Stimulated activated CD4-positive, alpha-beta T cell treated with anti-CD3 and anti-CD28 coated beads, Interleukin-1b, Interleukin-23, amount 100 ng/mL, for 4 hours (primary cell): ENCODE results near the gene PRKAB1.
"Not testable (repeated sequence)": the region's sequence is repeated elsewhere in the genome, so short reads cannot be mapped to it uniquely, and the experiment has no call there.

Source experiments
- DNase-seq, 2 donors: peaks; one replicate each; pipeline ENCODE4 v3.0.0-alpha.2; 2020; ENCODE audit warnings: low read depth in 2 of 2

Gene PRKAB1

DNA sequence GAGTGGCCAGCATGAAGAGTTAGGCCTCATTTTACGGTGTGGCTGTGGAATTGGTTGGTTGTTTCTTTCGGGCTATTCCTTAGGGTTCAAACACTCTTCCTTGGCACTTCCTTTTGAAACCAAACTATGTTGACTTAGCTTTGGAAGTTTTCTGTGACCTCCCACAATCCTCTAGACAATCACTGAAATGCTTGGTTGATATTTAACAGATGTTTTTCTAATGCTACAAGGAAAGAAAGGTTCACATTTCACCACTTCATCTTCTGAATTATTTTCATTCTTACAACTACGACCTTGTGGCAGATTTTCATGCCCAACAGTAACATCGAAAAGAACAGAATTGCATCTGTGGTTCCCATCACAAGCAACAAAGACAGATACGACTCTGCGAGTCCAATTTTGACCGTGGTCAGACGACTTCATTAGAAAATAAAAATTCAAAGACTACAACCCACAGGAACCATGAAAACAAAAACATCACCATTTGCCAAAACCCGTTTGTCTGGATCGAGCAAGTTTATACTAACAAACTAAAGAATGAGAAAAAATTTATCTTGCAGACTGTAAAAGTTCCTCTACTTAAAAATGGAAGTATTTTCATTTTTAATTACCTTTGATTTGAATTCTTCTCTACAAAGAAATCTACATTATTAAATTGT is 16.9 kb downstream of the PRKAB1 start:
- DNase-seq = no peak

DNA sequence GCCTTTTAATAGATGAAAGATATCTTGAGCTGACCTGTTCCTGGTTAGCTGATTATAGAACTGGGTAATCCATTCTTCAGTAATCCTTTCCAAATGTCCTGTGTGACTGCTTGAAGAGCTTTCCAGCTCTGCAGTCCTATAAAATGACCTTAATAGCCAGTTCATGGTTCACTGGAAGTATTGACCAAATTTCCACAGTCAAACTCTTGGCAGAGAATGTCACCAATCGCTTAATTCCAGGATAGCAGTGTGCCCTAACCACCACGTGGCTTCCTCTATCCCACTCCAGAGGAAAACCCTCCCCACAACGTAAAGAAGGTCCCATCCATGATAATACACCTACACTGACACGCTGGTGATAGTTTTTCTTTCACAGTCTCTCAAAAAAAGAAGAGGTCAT is 17.4 kb downstream of the PRKAB1 start:
- DNase-seq = no peak

DNA sequence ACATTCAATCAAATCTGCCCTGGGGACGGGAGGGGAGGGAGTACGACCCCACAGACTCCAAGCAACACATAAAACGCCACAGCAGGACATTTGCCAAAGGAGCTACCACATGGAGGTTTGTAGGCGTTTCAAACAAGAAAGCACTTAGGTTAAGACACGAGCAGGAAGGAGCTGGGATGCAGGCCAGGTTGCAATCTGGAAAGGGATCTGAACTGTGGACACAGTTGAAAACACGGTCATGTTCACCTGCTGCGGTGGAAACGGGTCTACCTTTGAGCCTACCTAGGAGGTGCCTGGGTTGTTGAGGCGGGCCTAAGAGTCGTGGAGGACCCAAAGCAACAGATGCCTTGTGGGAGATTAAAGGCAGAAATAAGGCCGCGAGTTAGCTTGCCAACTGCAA is 18.4 kb downstream of the PRKAB1 start:
- no peak for DNase-seq

DNA sequence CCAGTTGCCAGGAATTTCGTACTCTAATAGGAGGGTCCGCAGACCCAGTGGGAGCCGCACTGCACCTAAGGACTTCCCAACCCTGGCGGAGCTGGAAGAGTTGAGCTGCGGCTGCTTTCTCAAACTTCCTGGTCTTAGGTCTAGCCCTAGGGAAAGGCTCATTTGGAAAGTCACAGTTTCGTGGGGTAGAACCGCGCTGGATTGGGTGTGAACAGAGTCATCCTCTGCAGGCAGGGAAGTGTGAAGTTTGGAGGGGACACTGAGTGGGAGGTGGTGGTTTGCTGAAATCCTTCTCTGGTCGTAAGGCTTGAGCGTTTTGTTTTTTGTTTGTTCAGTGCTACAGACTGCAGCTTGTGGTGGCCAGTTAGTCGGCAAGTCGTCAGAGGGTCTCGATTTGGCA is 18.8 kb downstream of the PRKAB1 start:
- no peak for DNase-seq

DNA sequence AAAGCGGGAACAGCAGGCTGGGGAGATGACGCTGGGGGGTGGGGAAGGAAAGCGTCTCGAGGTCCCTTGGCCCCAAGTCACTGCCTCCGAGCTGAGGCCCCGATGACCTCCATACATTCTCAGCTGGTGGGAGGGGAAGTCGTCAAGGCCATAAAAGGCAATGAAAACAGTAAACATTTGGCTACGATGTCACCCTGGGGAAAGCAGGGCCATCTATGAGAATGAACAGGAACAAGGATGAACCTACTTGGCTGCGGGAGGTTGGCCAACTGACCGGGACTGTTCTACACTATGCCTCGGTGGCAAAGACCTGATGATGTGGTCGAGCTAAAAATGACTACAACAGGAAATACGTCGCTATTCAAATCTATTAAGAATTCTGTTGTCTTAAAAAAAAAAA is 19.5 kb downstream of the PRKAB1 start:
- no peak for DNase-seq

DNA sequence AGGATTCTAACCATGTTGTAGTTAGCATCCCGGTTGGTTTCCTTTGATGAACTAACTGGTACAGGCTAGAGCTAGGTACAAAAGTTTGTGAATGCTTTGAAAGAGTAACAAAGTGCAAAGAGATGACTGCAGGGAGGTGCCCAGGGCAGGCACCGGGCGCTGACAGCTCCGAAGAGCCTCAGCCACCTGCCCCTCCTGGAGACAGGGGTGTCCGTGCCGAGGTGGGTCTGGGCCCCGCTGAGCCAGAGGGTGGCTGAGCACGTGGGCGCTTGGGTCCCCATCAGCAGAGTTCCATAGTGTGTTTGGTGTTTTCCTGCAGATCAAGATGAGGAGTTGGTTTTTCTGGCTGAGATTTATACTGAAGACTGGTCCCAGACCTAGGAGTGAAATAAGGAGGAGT is 19.9 kb downstream of the PRKAB1 start:
- no peak for DNase-seq

DNA sequence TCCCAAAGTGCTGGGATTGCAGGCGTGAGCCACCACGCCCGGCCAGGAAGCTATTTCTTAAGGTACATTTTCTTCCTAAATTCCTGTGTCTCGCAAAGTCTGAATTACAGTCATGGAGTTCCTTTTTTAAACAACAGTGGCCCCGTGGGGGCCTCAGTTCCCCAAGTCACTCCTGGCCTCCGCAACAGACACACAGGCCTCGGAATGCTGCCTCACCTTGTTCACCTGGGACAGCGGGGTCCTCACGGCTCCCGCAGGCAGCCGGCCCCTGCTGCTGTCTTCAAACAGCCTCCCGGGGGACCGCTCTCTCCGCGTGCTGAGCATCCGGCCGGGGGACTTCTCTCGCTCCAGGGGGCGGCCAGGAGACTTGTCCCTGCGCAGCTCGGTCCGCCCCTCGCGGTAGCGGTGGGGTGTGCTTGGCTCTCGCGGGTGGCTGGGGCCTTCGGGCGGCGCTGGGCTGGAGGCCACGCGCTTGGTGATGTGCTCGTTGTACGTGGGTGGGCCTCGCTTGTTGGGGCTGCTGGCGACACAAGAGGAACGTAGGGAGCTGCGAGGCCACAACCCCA is 22.1 kb downstream of the PRKAB1 start:
- DNase-seq = no peak

DNA sequence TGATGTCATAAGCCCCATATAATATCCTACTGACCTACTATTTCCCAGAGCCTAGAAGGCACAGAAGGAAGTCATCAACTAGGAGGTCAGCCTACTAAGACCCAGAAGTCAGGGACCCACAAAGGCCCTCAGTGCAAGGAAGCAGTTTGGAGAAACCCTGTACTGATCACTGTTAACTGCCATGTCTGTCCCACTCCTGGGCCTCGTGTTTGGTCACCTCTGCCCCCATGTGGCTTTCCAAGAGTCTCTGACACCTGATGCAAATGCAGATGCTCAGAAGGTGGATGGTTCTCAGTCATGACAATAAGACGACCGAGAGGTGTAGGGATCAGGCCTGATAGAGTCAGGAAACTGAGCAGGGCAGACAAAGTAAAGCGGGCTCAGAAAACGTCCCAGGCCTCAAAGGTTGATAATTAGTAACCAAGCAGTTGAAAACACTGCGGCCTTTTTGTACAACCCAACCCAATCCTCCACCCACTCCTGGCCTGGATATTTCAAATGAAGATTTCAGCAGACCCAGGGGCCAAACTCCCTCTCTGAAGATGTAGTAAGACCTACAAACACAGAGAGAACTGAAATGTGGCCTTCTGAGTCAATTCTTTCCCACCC is 23.4 kb downstream of the PRKAB1 start:
- no peak for DNase-seq

DNA sequence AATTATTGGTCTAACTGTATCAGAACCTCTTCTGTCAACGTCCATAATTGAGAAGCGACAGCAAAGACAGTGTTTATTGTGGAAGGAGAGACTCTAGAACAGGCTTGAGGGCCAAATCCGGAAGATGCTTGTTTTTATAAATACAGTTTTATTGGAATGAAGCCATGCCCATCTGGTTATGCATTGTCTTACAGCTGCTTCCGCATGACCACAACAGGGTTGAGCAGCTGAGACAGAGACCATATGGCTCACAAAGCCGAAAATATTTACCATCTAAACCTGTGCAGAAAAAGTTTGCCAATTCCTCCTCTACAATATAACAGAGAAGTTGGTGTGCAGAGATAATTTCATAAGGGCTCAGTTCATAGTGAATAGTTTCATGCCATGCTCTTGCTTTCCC is 24.5 kb downstream of the PRKAB1 start:
- DNase-seq = no peak

DNA sequence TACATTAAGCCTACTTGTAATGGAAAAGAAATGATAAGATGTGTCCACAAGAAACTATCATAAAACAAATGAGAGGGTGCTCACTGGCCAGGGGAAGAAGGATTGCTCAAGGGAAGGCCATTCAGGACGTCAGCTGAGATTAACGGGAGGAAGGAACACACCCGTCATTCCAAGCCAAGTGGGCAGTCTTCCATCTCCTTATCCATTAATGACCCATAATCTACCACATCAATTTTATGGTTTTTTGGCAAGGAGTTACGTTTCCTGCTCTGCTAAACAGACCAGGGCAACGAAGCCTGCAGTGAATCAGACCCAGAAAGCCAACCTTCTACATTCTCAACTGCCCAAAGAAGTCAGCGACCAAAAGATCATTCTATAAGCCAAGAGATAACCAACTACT is 25.1 kb downstream of the PRKAB1 start:
- no peak for DNase-seq

DNA sequence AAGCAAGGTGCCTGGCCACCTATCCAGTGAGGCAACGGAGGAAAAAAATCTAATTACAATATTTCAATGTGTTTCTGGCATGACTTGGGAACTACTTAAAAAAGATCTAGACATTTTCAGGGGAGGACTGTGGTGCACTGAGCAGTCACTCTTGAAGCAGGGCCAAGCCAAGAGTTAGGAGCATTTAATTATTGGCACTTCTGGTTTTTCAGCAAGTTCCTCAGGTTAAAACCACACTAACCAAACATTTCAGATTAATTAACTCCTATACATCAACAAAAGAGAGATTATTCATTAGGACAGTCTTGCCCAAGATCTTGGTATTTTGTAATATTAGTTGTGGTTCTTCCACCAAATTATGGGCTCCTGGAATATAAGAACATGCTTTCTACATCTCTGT is 25.6 kb downstream of the PRKAB1 start:
- no peak for DNase-seq

DNA sequence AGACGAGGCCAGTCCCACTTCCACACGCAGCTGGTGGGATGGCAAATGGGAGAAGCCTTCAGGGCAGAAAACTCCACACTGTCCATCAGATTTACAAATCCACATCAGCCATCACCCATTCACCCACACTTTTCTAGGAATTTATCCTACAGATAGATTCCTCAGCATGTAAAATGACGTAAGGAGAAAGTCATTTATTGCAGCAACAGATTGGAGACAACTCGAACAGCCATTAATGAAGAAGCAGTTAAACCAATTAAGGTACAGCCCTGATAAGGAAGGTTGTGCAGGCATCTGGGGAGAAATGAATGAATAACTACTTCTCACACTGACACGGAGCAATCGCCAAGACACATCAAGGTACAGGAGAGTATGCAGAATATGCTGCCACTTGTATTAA is 26.2 kb downstream of the PRKAB1 start:
- DNase-seq = no peak

DNA sequence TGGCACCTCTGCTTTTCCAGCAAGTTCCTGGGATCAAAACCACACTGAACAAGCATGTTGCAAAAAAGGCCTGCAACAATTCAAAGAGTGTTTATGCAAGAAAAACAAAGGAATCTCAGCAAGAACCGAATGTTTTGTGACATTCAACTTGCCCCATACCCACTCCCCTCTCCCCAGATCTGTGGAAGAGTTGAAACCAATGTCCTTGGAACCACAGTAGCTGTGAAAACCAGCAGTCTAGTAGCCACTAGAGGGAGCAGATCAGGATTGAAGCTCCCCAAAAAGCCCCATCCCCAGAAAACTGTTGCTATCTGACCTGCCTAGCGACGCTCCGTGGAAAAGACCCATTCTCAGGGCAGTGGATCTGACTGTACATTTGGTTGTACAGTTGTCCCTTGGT is 27.1 kb downstream of the PRKAB1 start:
- no peak for DNase-seq

DNA sequence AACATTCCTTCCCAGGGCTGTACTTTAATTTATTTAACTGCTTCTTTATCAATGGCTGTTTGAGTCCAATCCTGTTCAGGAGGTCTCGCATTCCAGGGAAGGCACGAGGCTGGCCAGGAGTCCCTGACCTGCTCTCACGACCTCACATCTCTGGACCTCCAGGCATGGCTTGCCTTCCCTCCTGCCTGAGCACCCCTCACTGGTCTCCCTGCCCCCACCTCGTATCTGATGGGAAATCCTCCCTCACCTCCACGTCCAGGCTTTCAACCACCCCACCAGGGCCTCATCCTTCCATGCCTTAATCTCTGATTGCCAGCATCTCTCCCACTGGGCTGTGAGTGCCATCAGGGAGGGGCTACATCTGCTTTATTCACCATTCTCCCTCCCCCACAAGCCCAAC is 29.0 kb downstream of the PRKAB1 start:
- no peak for DNase-seq

DNA sequence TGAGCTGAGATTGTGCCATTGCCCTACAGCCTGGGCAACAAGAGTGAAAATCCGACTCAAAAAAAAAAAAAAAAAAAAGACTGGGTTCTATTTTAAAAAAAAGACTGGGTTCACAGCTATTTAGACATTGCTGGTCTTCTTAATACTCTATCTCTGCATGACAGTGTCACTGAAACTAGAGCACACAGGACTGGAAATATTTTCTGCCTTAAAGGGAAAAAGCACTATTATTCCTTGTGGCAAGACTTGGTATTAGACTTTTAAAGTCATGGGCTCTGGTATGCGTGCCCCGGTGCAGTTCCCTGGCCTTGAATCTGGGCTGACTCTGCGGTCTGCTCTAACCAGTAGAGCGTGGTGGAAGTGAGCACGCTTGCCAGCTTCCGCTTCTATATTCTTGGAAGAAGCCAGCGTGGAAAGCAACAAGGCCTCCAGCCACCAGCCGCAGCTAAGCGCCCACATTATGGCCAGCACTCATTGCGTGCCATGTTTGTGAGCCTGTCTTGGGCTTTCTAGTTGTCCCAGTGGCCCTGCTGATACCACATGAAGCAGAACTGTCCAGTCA is 31.3 kb downstream of the PRKAB1 start:
- DNase-seq = no peak

DNA sequence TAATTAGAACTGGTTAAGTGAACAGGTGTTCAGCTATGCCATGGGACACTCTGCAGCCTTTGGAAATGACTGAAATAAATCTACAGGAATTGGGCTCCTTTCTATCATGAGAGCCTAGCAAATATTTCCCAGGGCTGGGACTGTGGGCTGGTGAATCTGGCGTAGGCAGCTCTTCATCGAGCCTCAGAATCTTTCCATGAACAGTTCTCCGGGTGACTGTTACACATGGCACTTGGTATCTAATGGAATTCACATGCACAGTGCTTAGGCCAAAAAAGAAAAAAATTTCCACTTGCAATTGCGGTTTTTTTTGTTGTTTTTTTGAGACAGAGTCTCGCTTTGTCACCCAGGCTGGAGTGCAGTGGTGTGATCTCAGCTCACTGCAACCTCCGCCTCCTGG is 32.1 kb downstream of the PRKAB1 start:
- no peak for DNase-seq

DNA sequence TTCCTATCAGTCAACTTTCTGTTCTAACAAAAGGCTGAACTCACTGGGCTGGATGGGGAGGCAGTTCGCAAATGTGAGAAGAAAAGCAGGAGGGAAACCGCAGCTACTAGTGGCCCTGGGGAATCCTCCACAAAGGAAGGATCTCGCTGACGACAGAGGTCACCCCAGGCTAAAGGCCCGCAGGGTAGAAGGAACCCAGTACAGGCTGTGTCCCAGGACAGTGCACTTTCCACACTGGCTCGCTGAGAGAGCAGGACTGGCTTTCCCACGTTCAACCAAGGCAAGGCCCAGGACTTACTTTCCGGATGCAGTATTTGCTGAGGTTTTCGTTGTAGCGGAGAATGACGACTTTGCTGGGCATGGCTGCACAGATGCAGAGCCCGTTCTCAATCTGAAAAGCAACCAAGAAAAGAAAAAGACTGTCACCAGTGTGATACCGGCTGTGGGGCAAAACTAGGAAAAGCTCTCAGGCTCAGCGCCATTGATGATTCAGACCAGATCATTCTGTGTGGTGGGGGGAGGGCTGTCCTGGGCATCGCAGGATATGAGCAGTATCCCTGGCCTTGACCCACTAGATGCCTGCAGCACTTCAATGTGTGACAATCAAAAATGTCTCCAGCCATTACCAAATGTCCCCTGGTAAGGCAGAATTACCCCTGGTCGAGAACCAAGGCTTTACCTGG is 36.3 kb downstream of the PRKAB1 start:
- DNase-seq = no peak

DNA sequence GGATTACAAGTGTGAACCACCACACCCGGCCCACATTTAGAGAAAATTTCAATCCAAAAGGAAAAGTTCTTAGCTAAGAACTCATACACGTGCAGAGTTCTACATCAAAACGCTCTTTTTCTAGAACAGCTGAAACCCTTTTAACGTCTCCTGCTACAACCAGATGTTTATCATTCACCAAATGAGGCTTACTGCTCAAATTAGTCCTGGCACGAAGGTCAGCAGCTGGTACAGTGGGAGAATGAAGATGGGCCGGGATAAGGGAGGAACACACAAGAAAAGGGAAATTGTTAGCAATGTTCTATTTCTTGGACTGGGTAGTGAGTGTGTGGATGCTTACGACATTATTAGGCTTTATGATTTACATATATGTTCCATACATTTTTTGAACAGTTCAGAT is 37.2 kb downstream of the PRKAB1 start:
- DNase-seq = no peak

DNA sequence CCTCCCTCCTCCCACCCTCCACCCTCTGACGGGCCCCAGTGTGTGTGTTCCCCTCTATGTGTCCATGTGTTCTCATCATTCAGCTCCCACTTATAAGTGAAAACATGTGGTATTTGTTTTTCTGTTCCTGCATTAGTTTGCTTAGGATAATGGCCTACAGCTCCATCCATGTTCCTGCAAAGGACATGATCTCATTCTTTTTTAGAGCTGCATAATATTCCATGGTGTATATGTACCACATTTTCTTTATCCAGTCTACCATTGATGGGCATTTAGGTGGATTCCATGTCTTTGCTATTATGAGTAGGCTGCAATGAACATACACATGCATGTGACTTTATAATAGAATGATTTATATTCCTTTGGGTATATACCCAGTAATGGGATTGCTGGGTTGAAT is 38.5 kb downstream of the PRKAB1 start:
- not testable (repeated sequence) for DNase-seq

DNA sequence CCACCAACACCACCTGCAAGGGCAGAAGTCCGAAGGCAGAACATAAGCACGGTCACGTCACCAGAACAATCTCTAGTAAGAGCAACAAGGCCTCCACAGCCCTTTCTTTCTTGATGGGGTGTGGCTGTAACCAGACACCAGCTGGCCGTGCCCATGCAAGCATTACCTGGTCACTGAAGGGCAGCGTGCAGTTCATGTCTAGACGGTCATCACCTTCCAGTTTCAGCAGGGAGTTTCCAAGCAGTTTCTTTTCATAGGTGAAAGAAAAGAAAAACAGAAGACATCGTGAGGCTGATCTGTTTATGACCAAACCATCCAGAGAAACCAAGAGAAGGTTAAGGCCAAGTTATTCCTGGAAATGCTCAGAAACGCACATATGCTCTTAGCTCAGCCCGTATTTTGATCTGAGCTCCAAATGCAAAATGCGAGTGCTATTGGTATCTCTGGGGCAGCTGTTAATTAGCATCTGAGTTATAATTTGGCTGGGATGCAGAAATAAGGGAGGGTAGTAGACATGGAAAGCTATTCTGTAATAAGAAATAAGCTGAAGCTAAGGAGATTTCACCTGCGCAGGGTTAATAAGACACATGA is 42.5 kb downstream of the PRKAB1 start:
- DNase-seq = no peak

DNA sequence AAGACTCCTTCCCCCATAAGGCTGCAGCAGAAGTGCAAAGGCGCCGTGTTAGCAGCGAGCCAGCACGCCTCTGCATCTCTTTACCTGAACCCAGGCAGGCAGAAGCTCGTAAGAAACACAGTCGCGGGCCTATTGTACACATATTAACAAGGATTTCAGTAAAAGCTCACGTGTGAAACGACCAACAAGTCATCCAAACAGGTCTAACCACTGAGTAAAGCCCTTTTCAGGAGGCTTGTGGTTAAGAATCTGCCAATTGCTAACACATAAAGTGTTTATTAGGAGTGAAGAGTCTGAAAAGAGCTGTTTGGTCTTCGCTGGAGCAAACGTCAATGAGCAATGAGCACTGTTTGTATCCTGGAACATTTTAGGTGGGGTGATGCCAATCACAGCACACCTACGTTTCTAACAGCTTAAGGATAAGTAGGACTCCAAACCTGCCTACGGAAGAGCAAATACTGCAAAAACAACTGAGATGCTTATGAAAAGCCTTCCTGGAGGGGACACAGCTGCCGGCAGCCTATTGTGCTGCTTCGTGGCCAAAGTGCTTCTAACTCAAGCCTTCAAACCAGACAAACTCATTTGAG is 43.1 kb downstream of the PRKAB1 start:
- DNase-seq = no peak

DNA sequence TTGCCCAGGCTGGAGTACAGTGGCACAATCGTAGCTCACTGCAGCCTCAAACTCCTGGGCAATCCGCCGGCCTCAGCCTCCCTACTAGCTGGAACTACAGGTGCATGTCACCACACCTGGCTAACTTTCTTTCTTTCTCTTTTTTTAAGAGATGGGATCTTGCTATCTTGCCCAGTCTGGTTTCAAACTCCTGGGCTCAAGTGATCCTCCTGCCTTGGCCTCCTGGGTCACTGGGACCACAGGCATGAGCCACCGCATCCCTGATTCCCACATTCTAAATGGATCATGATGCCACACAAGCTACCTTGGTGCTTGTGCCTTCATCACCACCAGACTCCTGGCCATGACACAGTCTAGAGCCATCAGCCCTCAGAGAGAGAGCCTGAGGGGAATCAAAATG is 43.8 kb downstream of the PRKAB1 start:
- DNase-seq = no peak
